ENCODE data around the gene IP6K3. TPM values are rescaled to one million over a fixed set of nuclear protein-coding genes. Genes with fewer than 3 reads are reported as not detected.
A peak's percentile ranks its signal among the peaks of the same experiment; 100 is the strongest.

The IP6K3 gene
- total and polyA plus RNA-seq, 3 donors from 2014 or later: 0.15 to 0.16 TPM; not detected in 1

GRCh38 chr6:33712914-33713313 lies 33.8 kb downstream of the IP6K3 start:
- no peak overlapping the region for H3K4me3 ChIP-seq
- H3K4me1 ChIP-seq: peaks cover 11% of the 10 kb centered on the region
- TF ChIP-seq POLR2A (IDR thresholded peaks at IDR 0.05) (no peak), CTCF (IDR thresholded peaks at IDR 0.05) (no peak)
- DNase-seq: no peak
- no peak overlapping the region for H3K27ac ChIP-seq
- no peaks in the 10 kb centered on the region for H3K36me3 ChIP-seq (ENCODE audit: low read depth, missing control alignments)
- H3K9me3 ChIP-seq: no peaks in the 10 kb centered on the region
- intact Hi-C loops (cut with DNase I; ENCODE audit: low total_unique reads): no loop called here
- WGBS, 2 donors: 85 to 87% methylated on average over 3 of the region's 3 CpGs
- H3K27me3 ChIP-seq: no peaks in the 10 kb centered on the region

- Histone ChIP-seq H3K27me3 (no peaks in the 10 kb centered on the region), H3K4me3 (peak within 1 kb of the TSS; percentile 57 to 66), H3K36me3 (ENCODE audit: low read depth, missing control alignments) (no peaks in the 10 kb centered on the region), H3K9me3 (no peaks in the 10 kb centered on the region), H3K27ac (peak within 1 kb of the TSS; percentile 63 to 88), H3K4me1 (peaks cover 11% of the 10 kb centered on the region)
- intact Hi-C loops (cut with DNase I; ENCODE audit: low total_unique reads): no loop called here
- peak; percentile 98 for DNase-seq
- 1% methylated on average over 39 to 73 of the region's 73 CpGs for WGBS, 2 donors
- TF ChIP-seq POLR2A (IDR thresholded peaks at IDR 0.05) (no peak), CTCF (IDR thresholded peaks at IDR 0.05) (peak; percentile 38 to 50 (median 46))
Observed at GRCh38 chr6:33711140-33712129, 35.3 kb downstream of the IP6K3 start, which contains the start of gene UQCC2. Gene UQCC2 (minus strand): TSS chr6:33711700. CDS start chr6:33711686, 14 bp downstream.

GRCh38 chr6:33710296-33711121 lies 36.2 kb downstream of the IP6K3 start:
- H3K27me3 ChIP-seq: no peaks in the 10 kb centered on the region
- no peak overlapping the region for H3K27ac ChIP-seq
- intact Hi-C loops (cut with DNase I; ENCODE audit: low total_unique reads): no loop called here
- WGBS, 2 donors: 68% methylated on average over 15 of the region's 15 CpGs
- no peak for DNase-seq
- peak overlapping the region; percentile 57 to 66 for H3K4me3 ChIP-seq
- TF ChIP-seq POLR2A (IDR thresholded peaks at IDR 0.05): no peak
- TF ChIP-seq CTCF (IDR thresholded peaks at IDR 0.05): no peak
- H3K36me3 ChIP-seq (ENCODE audit: low read depth, missing control alignments): no peaks in the 10 kb centered on the region
- H3K4me1 ChIP-seq: peaks cover 11% of the 10 kb centered on the region
- no peaks in the 10 kb centered on the region for H3K9me3 ChIP-seq

- Histone ChIP-seq H3K4me3 (no peak overlapping the region), H3K4me1 (peaks cover 11% of the 10 kb centered on the region), H3K27ac (no peak overlapping the region), H3K36me3 (ENCODE audit: low read depth, missing control alignments) (no peaks in the 10 kb centered on the region), H3K27me3 (no peaks in the 10 kb centered on the region), H3K9me3 (no peaks in the 10 kb centered on the region)
- intact Hi-C loops (cut with DNase I; ENCODE audit: low total_unique reads): no loop called here
- DNase-seq: no peak
- 86 to 88% methylated on average over 10 of the region's 10 CpGs for WGBS, 2 donors
- TF ChIP-seq CTCF (IDR thresholded peaks at IDR 0.05): no peak
- no peak for TF ChIP-seq POLR2A (IDR thresholded peaks at IDR 0.05)
Observed at GRCh38 chr6:33709605-33710295, 37.0 kb downstream of the IP6K3 start.

Data from testis (tissue), 3 donors.